ENCODE results near the gene MEA1. TPM values are rescaled to one million over a fixed set of nuclear protein-coding genes. Genes with fewer than 3 reads are reported as not detected.

The MEA1 gene
- total and polyA plus RNA-seq, 9 donors: 48.2 to 95.1 (median 63.2) TPM

GRCh38 chr6:43033496-43034189 lies 19.9 kb upstream of the MEA1 start:
- TF ChIP-seq CTCF (IDR thresholded peaks at IDR 0.05) (no peak), EP300 (IDR thresholded peaks at IDR 0.05) (no peak), POLR2A (IDR thresholded peaks at IDR 0.05) (no peak)
- intact Hi-C loops (cut with DNase I): no loop called here
- Histone ChIP-seq H3K4me1 (ENCODE audit: insufficient read depth) (no peaks in the 10 kb centered on the region), H3K9me3 (no peaks in the 10 kb centered on the region), H3K4me3 (no peak overlapping the region), H3K36me3 (no peaks in the 10 kb centered on the region), H3K27ac (no peak overlapping the region), H3K27me3 (no peaks in the 10 kb centered on the region)
- 87 to 93% (median 89%) methylated on average over 2 of the region's 2 CpGs for WGBS, 3 donors
- DNase-seq: no peak

GRCh38 chr6:43032326-43032725 lies 18.6 kb upstream of the MEA1 start:
- no peak for TF ChIP-seq EP300 (IDR thresholded peaks at IDR 0.05)
- no peak for TF ChIP-seq POLR2A (IDR thresholded peaks at IDR 0.05)
- TF ChIP-seq CTCF (IDR thresholded peaks at IDR 0.05): no peak
- no peak overlapping the region for H3K27ac ChIP-seq
- no peaks in the 10 kb centered on the region for H3K36me3 ChIP-seq
- H3K9me3 ChIP-seq: no peaks in the 10 kb centered on the region
- H3K4me3 ChIP-seq: no peak overlapping the region
- no peaks in the 10 kb centered on the region for H3K4me1 ChIP-seq (ENCODE audit: insufficient read depth)
- DNase-seq: no peak
- WGBS, 3 donors: 83 to 89% (median 86%) methylated on average over 4 of the region's 4 CpGs
- H3K27me3 ChIP-seq: no peaks in the 10 kb centered on the region
- intact Hi-C loops (cut with DNase I): no loop called here

- intact Hi-C loops (cut with DNase I): no loop called here
Measured at GRCh38 chr6:43029120-43029519, 15.4 kb upstream of the MEA1 start.

GRCh38 chr6:43026365-43026764 lies 12.6 kb upstream of the MEA1 start:
- 89 to 93% (median 90%) methylated on average over 5 of the region's 5 CpGs for WGBS, 3 donors
- Histone ChIP-seq H3K4me1 (ENCODE audit: insufficient read depth) (peaks cover 1% of the 10 kb centered on the region), H3K4me3 (no peak overlapping the region), H3K27ac (no peak overlapping the region), H3K36me3 (no peaks in the 10 kb centered on the region), H3K27me3 (no peaks in the 10 kb centered on the region), H3K9me3 (no peaks in the 10 kb centered on the region)
- DNase-seq: no peak
- intact Hi-C loops (cut with DNase I): no loop called here
- TF ChIP-seq POLR2A (IDR thresholded peaks at IDR 0.05) (no peak), CTCF (IDR thresholded peaks at IDR 0.05) (no peak), EP300 (IDR thresholded peaks at IDR 0.05) (no peak)

More at GRCh38 chr6:43029120-43029519, 15.4 kb upstream of the MEA1 start:
- H3K4me1 ChIP-seq (ENCODE audit: insufficient read depth): no peaks in the 10 kb centered on the region
- H3K27me3 ChIP-seq: no peaks in the 10 kb centered on the region
- H3K9me3 ChIP-seq: no peaks in the 10 kb centered on the region
- H3K4me3 ChIP-seq: no peak overlapping the region
- TF ChIP-seq POLR2A (IDR thresholded peaks at IDR 0.05) (no peak), EP300 (IDR thresholded peaks at IDR 0.05) (no peak), CTCF (IDR thresholded peaks at IDR 0.05) (no peak)
- no peaks in the 10 kb centered on the region for H3K36me3 ChIP-seq
- H3K27ac ChIP-seq: no peak overlapping the region
- DNase-seq: no peak
- WGBS, 3 donors: 79 to 85% (median 81%) methylated on average over 9 of the region's 9 CpGs
